Stimulated activated memory B cell treated with anti-CD40 and anti-IgM and Interleukin-4, amounts not matched to agents 10 μg/mL and 1 μg/mL and 100 μg/mL, for 72 hours (primary cell): ENCODE results near the gene SCN2B.

Source experiments
- ATAC-seq: fragments of 150-1000 bp; cut with Tn5 transposase; 2 replicates; pipeline ENCODE4 v1.10.0; 2021
- H3K27ac Mint-ChIP-seq: one replicate; pipeline ENCODE4 v1.8.0; 2022; ENCODE audit warnings: mild to moderate bottlenecking, mixed read lengths
- H3K27me3 Mint-ChIP-seq: one replicate; pipeline ENCODE4 v1.8.0; 2022; ENCODE audit warnings: mixed read lengths
- H3K36me3 Mint-ChIP-seq: one replicate; pipeline ENCODE4 v1.8.0; 2022; ENCODE audit warnings: mixed read lengths
- H3K4me1 Mint-ChIP-seq: one replicate; pipeline ENCODE4 v1.8.0; 2022; ENCODE audit warnings: mixed read lengths
- H3K4me3 Mint-ChIP-seq: one replicate; pipeline ENCODE4 v1.8.0; 2022; ENCODE audit warnings: mild to moderate bottlenecking, moderate library complexity, mixed read lengths
- H3K9me3 Mint-ChIP-seq: one replicate; pipeline ENCODE4 v1.8.0; 2022; ENCODE audit warnings: mixed read lengths

Gene SCN2B

DNA sequence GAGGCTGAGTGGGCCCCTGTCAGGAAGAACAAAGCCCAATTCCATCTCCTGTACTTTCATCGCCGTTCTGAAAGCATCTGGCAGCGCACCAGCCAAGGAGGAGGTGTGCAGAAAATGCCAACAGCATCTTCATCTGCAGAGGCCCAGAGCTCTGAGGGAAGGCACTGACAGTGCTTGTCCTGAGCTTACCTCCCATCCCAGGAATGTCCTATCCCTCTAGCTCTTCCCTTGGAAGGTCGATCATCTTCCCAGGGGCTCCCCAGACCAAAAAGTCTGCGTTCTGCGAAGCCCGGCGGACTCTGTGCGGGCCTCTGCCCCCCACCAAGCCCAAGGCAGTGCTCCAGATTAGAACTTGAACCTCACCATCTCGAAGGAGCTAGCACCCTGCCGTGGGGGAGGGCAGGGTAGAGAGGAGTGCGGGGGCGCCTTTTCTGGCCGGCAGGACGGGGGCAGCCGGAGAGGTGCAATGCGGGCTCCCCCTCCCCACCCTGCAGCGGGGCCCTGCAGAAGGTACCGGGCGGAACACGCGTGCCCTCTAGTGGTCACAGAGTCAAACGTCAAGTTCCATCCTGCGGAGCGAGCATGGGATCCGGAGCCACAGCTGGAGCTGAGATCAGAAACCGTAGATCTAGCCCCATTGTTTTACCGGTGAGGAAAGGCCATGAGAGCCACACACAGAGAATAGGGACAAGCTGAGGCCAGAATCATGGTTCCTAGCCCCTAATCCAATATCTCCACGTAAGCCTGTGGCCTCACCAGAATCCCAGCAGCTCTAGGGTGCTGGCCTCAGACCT, 5.0 kb downstream of the SCN2B start:
- no peak overlapping the region for H3K4me3 Mint-ChIP-seq

DNA sequence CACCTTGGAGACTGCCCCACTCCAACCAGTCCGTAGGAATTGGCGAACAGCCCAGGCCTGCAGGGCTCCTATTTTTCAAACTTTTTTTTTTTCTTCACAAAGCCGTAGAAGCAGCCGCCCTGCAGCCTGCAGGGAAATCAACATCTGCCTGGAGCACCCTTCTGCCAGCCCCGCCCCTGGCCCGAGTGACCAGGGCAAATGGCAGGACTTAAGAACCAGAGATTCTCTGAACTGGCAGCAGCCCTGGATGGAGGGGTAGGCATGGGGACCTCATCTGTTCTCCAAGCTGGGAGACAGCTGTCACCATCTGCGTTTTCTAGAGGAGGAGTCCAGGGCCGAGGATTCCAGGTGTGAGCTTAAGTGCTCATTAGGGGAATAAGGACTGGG, 5.6 kb downstream of the SCN2B start:
- Mint-ChIP-seq H3K27ac (no peak overlapping the region), H3K9me3 (no peaks in the 10 kb centered on the region), H3K27me3 (peaks cover 65% of the 10 kb centered on the region), H3K4me1 (no peaks in the 10 kb centered on the region), H3K36me3 (no peaks in the 10 kb centered on the region), H3K4me3 (no peak overlapping the region)
- no peak for ATAC-seq

More for the DNA sequence above, 5.0 kb downstream of the SCN2B start:
- H3K27ac Mint-ChIP-seq = no peak overlapping the region
- no peaks in the 10 kb centered on the region for H3K36me3 Mint-ChIP-seq
- ATAC-seq = peak; percentile 61
- no peaks in the 10 kb centered on the region for H3K9me3 Mint-ChIP-seq
- no peaks in the 10 kb centered on the region for H3K4me1 Mint-ChIP-seq
- H3K27me3 Mint-ChIP-seq = peaks cover 66% of the 10 kb centered on the region

DNA sequence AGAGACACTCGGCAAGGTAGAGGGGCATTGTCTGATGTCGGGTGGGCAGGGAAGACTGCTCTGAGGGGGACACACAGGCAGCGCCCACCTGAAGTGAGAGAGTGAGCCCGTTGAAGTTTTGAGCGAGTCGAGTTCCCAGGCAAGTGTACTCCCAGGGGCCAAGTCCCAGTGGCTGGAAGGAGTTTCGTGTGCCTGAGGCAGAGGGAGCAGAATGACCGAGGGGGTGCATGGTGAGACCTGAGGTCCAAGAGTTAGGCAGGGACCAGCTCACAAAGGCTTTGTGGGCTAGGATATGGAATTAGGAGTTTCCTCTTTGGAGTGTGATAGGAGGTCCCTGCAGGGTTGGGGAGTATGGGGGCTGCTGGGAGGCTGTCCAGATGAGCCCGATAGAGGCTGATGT, 6.2 kb downstream of the SCN2B start:
- Mint-ChIP-seq H3K4me1 (no peaks in the 10 kb centered on the region), H3K9me3 (no peaks in the 10 kb centered on the region), H3K27me3 (peaks cover 58% of the 10 kb centered on the region), H3K27ac (no peak overlapping the region), H3K4me3 (no peak overlapping the region), H3K36me3 (no peaks in the 10 kb centered on the region)
- no peak for ATAC-seq

DNA sequence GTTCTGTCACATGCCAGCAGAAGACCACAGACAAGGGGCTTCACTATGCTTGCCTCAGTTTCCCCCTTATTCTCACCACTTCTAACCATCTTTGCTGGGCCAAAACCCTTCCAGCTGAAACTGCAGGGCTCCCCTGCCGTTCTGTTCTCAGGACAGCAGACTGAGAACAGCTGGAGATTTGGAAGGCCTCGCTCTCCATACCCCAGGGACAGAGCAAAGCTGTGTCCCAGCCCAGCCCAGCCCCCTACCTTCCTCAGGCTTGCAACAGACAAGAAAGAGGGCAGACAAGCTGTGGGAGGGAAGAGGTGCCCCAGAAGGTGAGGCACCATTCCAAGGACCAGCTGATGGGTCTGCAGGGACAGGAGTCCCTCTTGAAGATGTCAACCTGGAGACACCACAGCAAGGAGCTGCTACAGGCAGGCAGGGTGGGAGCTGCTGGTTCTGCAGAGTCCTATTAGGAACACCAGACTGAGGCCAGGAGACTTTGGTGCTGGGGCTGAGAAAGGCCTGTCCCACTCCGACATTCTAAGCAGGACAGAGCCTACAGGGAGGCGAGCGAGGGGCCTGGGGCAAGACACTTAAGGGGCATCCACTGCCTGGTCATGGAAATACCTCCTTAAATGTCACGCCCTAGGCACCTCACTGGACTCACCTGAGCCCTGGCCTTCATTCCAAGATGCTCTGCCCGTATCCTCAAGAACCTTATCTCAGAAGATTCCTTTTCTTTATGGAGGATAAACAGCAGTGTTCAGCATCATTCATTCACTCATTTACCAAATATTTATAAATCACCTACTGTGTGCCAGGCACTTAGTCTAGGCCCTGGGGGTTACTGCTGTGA, 6.9 kb downstream of the SCN2B start:
- no peaks in the 10 kb centered on the region for H3K9me3 Mint-ChIP-seq
- no peak for ATAC-seq
- H3K27ac Mint-ChIP-seq = no peak overlapping the region
- peaks cover 55% of the 10 kb centered on the region for H3K27me3 Mint-ChIP-seq
- no peaks in the 10 kb centered on the region for H3K36me3 Mint-ChIP-seq
- no peak overlapping the region for H3K4me3 Mint-ChIP-seq
- no peaks in the 10 kb centered on the region for H3K4me1 Mint-ChIP-seq

DNA sequence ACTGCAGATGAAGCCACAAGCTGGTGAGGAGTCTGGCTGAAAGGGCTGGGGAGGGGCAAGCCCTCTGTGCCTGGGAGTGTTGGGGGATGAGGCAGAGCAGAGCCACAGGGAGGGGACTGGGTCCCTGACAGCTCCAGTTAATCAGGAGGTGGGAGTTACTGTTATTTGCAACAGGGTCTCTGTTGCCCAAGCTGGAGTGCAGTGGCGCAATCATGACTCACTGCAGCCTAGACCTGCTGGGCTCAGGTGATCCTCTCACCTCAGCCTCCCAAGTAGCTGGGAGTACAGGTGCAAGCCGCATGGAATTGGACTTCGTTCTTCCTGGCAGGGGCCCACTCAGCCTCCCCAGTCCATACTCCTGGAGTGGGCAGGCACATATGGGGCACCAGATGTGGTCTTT, 7.7 kb downstream of the SCN2B start:
- Mint-ChIP-seq H3K27me3 (peaks cover 57% of the 10 kb centered on the region), H3K27ac (no peak overlapping the region), H3K4me3 (no peak overlapping the region), H3K4me1 (no peaks in the 10 kb centered on the region), H3K36me3 (no peaks in the 10 kb centered on the region), H3K9me3 (no peaks in the 10 kb centered on the region)
- no peak for ATAC-seq

DNA sequence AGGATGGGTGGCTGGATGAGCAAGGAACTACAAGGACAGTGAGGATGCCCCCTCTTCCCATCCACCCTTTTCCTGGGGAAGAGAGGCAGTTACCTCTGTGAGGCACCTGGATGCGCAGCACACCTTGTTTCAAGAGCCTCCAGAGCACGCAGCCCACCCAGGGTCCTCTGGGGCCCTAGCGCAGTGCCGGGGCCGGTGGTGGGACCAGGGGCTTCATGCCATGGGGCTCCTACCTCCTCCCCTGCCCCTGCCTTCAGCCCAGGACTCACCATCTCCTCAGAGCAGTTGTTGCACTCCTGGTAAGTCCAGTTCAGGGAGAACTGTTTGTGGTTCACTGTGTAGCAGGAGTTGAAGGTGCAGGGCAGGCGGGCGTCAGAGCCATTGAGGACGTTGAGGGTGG, 8.1 kb downstream of the SCN2B start:
- Mint-ChIP-seq H3K4me3 (no peak overlapping the region), H3K9me3 (no peaks in the 10 kb centered on the region), H3K36me3 (no peaks in the 10 kb centered on the region), H3K27me3 (peaks cover 61% of the 10 kb centered on the region), H3K27ac (no peak overlapping the region), H3K4me1 (no peaks in the 10 kb centered on the region)
- ATAC-seq = no peak

DNA sequence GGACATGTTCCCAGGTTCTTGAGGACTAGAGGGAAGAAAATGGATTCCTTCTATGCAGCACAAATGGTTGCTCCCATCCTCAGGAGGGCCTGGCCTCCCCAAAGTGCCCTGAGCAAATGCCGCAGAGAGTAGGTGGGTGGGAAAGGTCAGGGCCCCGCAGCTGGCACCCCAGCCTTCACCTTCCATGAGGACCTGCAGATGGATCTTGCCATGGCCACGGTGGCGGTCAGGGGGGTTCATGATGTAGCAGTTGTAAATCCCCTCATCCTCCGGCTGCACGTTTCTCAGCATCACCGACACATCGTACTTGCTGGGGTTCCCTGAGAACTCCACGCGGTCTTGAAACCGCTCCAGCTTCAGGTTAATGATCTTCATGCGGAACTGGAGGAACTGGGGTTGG, 8.5 kb downstream of the SCN2B start:
- Mint-ChIP-seq H3K27me3 (peaks cover 64% of the 10 kb centered on the region), H3K36me3 (no peaks in the 10 kb centered on the region), H3K27ac (no peak overlapping the region), H3K4me3 (no peak overlapping the region), H3K9me3 (no peaks in the 10 kb centered on the region), H3K4me1 (no peaks in the 10 kb centered on the region)
- no peak for ATAC-seq

DNA sequence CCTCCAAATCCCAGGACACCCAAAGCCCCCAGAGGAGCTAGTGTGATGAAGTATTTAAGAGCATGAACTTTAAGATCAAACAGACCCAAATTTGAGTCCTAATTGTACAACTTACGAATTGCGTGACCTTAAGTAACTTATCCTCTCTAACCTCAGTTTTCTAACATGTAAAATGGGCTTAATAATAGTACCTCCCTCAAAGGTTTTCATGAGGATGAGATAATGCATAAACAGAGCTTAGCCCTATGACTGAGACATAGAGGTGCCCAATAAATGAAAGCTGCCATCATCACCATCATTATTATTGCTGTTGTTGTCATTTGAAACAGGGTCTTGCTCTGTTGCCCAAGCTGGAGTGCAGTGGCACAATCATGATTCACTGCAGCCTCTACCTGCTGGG, 9.2 kb downstream of the SCN2B start:
- no peaks in the 10 kb centered on the region for H3K9me3 Mint-ChIP-seq
- H3K27me3 Mint-ChIP-seq = peaks cover 64% of the 10 kb centered on the region
- no peak overlapping the region for H3K4me3 Mint-ChIP-seq
- no peak overlapping the region for H3K27ac Mint-ChIP-seq
- no peak for ATAC-seq
- no peaks in the 10 kb centered on the region for H3K36me3 Mint-ChIP-seq
- no peaks in the 10 kb centered on the region for H3K4me1 Mint-ChIP-seq

DNA sequence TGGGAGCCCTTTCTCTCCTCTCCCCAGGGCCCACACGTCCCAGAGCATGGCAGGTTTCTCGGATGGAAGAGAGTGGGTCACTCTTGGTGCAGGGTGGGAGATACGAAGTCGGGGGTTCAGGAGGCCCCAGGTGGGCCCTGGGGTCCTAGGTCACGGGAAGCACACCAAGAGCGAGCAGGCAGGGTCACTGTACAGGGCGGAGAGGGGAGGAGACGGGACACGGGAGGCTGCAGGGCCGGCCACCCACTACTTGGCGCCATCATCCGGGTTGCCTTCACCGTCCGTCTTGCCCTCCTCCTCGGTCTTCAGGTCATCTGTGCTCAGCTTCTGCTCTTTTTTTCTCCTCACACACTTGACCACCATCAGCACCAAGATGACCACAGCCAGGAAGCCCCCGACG, 9.8 kb downstream of the SCN2B start:
- Mint-ChIP-seq H3K4me1 (no peaks in the 10 kb centered on the region), H3K27ac (no peak overlapping the region), H3K4me3 (no peak overlapping the region), H3K9me3 (no peaks in the 10 kb centered on the region), H3K27me3 (peaks cover 69% of the 10 kb centered on the region), H3K36me3 (no peaks in the 10 kb centered on the region)
- ATAC-seq = no peak

DNA sequence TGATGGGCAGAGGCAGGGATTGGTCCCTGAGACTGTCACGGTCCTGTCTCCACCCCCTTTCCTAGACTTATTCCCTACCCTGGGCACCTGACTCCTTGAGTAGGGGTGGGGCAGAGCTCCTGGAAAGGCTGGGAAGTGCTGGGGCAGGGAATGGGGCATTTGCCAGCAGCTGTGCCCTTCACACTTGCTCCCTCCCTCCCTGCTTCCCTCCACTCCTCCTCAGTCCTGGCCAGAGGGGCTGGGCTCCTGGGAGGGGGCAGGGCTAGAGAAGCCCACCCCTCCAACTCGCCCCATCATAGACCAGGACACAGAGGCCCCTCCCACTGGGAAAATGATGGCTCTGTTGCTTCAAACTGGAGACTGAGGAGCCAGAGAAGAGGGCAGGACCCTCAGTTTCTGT, 11.6 kb downstream of the SCN2B start:
- no peaks in the 10 kb centered on the region for H3K4me1 Mint-ChIP-seq
- no peak overlapping the region for H3K4me3 Mint-ChIP-seq
- peaks cover 65% of the 10 kb centered on the region for H3K27me3 Mint-ChIP-seq
- no peaks in the 10 kb centered on the region for H3K36me3 Mint-ChIP-seq
- no peaks in the 10 kb centered on the region for H3K9me3 Mint-ChIP-seq
- no peak overlapping the region for H3K27ac Mint-ChIP-seq
- no peak for ATAC-seq

DNA sequence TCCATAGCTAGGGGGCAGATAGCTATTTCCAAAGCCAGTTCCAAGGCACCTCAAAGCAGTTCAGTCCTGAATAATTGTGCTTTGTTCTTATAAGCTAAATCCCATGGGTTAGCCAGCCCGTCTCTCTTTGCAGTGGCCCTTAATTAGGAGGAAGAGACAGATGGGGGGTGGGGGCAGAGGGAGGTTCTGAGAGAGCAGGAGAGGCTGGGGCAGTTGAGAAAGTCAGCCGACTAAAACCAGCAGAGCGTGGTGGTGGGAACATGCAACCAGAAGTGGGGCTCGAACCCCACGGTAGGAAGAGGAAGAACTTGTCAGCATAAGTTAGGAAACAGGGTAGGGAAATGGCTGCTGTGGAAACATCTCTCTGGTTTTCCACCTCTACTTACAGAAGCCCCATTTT, 12.9 kb downstream of the SCN2B start:
- Mint-ChIP-seq H3K9me3 (no peaks in the 10 kb centered on the region), H3K27ac (no peak overlapping the region)
- no peak for ATAC-seq

DNA sequence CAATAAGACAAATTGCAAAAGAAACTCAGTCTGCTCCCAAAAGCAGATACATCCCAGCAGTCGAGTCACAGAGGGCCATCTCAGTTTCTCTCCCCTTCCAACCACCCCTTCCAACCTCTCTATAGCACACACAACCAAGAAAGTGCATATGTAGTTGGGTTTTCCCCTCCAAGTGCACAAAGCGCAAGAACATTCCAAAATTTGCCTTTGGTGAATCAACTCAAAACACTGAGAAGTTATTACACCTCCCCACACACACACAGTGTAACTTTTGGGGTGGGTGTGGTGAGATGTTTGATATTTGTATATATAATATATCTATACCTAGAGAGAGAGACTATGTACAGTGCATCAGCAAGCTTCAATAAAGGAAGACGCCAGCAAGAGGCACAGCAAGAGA, 13.6 kb downstream of the SCN2B start:
- H3K36me3 Mint-ChIP-seq = no peaks in the 10 kb centered on the region
- no peaks in the 10 kb centered on the region for H3K4me1 Mint-ChIP-seq
- H3K4me3 Mint-ChIP-seq = no peak overlapping the region
- H3K27ac Mint-ChIP-seq = no peak overlapping the region
- ATAC-seq = no peak
- no peaks in the 10 kb centered on the region for H3K9me3 Mint-ChIP-seq
- peaks cover 67% of the 10 kb centered on the region for H3K27me3 Mint-ChIP-seq

More for the DNA sequence above, 12.9 kb downstream of the SCN2B start:
- Mint-ChIP-seq H3K4me1 (no peaks in the 10 kb centered on the region), H3K36me3 (no peaks in the 10 kb centered on the region), H3K27me3 (peaks cover 65% of the 10 kb centered on the region), H3K4me3 (no peak overlapping the region)

DNA sequence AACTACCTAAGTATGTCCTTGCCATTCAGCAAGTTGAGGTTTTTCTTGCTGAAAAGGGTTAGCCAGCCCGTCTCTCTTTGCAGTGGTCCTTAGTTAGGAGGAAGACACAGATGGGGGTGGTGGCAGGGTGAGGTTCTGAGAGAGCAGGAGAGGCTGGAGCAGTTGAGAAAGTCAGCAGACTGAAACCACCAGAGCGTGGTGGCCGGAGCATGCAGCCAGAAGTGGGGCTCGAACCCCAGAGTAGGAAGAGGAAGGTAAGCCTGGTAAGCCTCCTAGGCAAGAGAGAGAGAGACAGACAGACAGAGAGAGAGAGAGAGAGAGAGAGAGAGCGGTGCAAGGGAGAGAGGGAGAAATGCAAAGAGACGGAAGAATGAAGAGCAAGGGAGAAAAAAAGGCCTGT, 14.7 kb downstream of the SCN2B start:
- peaks cover 2% of the 10 kb centered on the region for H3K4me1 Mint-ChIP-seq
- no peak overlapping the region for H3K4me3 Mint-ChIP-seq
- H3K27ac Mint-ChIP-seq = no peak overlapping the region
- H3K36me3 Mint-ChIP-seq = no peaks in the 10 kb centered on the region
- peaks cover 70% of the 10 kb centered on the region for H3K27me3 Mint-ChIP-seq
- ATAC-seq = no peak
- H3K9me3 Mint-ChIP-seq = no peaks in the 10 kb centered on the region

DNA sequence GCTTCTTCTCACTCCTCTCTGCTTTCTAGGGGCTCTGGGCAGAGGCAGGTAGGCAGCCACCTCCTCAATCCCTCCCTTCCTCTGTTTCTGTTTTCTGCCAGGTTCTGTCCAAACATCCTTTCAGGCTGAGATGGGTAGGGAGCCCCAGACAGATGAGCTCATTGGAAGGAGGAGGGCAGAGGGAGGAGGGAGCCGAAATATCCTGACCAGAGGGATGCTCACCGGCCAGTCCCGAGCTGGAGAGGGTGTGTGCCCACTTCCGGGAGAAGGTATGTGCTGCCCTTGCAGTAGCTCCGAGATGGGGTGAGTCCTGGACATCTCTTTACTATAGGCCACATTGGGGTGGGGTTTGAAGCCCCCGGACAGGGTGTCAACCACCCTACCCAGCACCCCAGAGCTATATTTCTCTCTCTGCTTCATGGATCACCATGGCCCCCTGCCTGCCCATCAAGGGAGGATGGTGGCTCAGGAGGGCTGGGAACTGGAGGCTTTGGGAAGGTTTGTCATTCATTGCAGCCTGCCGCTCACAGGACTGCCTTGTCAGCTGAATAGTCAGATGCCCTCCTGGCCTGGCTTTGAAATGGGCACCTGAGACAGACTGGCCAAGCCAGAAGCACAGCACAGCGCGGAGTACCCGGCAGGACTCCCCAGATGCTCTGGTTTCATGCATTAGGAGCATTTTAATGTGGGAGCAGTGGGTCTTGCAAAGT, 19.1 kb downstream of the SCN2B start:
- Mint-ChIP-seq H3K4me3 (no peak overlapping the region), H3K9me3 (no peaks in the 10 kb centered on the region), H3K27me3 (peaks cover 86% of the 10 kb centered on the region), H3K27ac (no peak overlapping the region), H3K36me3 (no peaks in the 10 kb centered on the region), H3K4me1 (peaks cover 16% of the 10 kb centered on the region)
- no peak for ATAC-seq

DNA sequence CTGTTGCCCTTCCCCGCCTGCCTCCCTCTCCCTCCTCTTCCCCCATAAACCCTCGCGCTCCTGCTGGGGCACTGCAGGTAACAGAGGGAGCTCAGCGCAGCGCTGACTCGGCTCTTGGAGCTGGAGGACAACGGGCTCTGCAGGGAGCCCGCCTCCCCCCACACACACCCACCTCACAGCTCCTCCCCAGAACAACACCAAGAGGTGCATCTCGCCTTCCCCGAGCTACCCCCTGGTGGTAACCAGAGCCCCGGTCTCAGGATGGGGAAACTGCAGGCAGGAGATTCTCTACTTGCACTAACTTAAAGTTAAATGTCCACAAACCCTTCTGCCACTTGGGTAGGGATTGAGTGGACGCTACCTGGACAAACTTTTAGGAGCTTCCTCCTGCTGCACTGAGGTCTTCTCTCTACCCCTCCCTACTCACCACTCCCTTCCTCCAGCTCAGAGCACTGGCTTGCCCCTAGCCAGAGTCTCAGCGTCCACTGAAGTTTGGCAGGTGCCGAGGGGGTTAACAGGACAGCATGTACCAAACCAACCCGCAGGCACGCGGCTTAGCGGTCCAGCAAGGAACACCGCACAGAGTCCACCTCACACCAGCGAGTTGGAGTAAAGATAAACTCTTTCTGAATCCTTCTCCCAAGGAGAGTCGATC, 19.8 kb downstream of the SCN2B start:
- H3K36me3 Mint-ChIP-seq = no peaks in the 10 kb centered on the region
- H3K4me1 Mint-ChIP-seq = peaks cover 16% of the 10 kb centered on the region
- no peaks in the 10 kb centered on the region for H3K9me3 Mint-ChIP-seq
- H3K4me3 Mint-ChIP-seq = no peak overlapping the region
- H3K27ac Mint-ChIP-seq = no peak overlapping the region
- H3K27me3 Mint-ChIP-seq = peaks cover 87% of the 10 kb centered on the region
- no peak for ATAC-seq
